T-helper 22 cell (primary cell): ENCODE data around the gene WDPCP.
"Not testable (repeated sequence)": the region's sequence is repeated elsewhere in the genome, so short reads cannot be mapped to it uniquely, and the experiment has no call there.

ENCODE experiments used
- DNase-seq: peaks from one replicate; pipeline ENCODE4 v3.0.0-alpha.2; 2020; ENCODE audit warnings: low read depth

Gene WDPCP

DNA sequence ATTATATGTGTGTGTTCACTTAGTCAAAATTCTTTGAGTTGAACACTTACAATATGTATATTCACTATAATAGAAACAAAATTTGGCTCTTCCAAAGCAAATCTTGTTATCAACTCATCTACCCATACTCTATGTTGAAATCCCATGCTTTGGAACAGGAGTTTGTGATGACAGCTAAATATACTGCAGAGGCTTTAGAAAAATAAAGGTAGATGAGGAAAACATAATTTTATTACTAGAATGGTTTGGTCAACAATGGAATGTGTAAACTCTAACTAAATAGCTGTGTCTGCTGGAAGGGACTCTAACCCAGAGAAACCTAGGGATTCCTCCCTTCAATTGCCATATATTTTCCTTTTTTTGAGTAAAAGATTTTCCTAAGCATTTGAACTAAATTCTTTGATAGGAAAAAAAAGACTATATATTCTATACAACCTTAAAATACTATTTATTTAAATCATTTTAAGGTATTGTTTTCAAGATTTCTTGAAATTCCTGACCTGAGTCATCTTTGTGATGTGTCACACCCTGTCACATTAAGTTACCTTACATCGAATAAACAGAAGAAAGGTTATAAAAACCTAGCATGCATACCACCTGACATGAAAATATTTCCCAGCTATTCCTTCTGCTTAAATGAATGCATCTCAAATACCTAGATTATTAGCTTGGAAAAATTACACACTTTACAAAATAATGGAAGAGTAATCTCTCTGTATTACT lies 362.2 kb downstream of the WDPCP start:
- no peak for DNase-seq

- DNase-seq: no peak
Observed at GRCh38 chr2:63218800-63219526, 369.3 kb downstream of the WDPCP start.

DNA sequence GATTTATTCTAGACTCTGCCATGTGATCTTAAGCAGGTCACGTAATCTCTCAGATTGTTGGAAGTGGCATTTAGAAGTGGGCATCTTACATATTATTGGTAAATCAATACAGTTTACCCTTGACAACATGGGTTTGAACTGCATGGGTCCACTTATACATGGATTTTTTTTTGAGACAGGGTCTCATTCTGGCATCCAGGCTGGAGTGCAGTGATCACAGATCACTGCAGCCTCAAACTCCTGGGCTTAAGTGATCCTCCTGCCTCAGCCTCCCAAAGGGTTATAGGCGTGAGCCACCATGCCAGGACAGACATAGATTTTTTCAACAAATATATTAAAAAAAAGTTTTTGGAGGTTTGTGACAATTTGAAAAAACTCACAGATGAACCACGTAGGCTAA lies 393.0 kb downstream of the WDPCP start:
- no peak for DNase-seq

DNA sequence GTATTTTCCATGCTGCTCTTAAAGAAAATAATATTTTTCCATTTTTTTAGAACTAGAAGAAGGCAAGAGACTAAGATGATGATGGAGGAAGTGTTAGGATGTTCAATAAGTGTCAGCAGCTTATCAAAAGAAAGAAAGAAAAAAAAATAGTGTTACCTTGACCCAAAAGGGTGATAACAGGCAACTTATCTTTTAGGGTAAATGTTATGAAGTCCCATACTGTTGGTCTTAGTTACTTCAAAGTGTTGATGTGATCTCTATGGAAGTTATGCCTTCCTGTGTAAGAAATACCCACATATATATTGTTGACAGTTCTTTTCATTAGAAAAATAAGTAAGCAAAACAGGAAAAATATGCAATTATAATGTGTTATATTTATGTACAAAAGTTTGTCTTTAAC lies 394.1 kb downstream of the WDPCP start:
- no peak for DNase-seq

DNA sequence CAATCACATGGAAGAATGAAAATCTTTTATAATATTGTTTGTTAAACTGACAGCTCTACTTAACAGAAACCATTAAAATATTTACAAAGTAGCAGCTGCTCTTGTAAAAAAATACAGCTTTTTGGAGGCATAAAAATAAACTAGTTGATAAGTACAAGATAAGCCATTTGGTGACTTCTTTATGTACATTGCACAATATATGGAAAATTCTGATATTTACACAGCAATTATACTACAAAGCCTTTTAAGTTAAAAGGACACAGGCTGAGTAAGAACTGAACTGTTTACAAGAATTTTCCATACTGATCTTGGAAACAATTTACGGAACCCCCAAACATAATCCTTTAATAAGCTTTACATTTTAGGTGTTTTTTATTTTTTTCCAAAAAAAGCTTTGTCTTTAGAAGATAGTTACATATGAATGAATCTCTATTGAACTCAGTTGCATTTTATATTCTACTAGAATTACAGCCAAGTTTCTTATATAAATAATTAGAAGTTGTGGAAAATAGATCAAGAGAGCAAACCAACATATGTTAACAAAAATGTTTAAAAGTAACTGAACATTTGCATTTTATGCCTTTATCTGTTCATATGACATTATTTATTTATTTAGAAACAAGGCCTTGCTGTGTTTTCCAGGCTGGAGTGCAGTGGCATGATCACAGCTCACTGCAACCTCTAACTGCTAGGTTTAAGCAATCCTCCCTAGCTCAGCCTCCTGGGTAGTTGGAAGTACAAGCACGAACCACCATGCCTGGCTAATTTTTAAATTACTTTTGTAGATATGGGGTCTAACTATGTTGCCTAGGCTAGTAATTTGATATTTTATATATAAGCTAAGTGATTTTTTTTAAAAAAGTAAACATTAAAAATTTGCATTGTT lies 395.1 kb downstream of the WDPCP start:
- DNase-seq: no peak

DNA sequence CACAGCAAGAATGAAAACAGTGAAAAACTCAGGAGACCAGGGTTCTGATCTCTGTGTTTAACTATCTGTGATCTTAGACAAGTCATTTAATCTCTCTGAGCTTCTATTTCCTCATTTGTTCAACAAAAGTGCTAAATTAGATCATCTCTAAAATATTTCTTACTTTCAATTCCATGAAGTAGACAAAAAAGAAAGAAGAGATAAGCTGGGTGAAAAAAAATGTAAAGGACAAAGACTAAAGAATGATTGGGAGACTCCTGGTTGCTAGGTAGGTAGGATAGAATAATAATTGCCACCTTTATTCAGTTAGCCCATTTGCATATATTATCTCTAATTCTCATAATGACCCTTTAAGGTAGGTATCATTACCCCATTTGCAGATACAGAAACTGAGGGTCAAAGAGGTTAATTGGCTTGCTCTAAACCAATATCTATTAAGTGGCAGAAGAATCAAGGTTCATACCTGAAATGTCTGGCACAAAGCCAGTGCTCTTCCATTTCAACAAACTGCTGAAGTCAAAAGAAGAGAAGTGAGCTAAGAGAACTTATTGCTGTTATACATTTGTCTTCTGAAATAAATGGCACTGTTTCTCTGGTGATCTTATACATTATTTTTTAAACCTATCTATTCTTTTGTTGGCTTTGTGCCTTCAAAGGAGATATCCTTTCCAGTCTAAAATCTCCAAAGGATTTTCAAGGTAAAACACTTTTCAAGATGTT lies 395.9 kb downstream of the WDPCP start:
- no peak for DNase-seq

DNA sequence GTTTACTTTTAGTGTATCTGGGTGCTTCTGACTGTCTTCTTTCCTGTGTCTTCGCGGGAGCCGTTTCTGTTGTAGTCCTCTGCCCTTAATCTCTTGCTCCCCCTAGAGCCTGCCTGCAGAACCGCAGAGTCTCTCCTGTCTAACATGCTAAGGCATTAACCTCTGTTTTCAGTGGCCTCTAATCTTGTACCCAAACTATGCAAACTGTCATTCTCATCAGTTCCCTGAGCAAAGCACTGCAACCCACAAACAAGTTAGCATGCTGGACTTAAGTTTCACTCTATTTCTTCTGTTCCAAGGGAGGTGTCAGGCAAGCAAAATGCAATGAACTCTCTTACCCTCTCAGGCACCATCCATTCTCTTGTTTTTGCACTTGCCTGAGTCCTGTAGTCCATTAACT lies 399.3 kb downstream of the WDPCP start:
- DNase-seq: no peak

- no peak for DNase-seq
Observed at GRCh38 chr2:63186331-63186730, 401.9 kb downstream of the WDPCP start.

- no peak for DNase-seq
Observed at GRCh38 chr2:63163161-63163820, 425.0 kb downstream of the WDPCP start.

DNA sequence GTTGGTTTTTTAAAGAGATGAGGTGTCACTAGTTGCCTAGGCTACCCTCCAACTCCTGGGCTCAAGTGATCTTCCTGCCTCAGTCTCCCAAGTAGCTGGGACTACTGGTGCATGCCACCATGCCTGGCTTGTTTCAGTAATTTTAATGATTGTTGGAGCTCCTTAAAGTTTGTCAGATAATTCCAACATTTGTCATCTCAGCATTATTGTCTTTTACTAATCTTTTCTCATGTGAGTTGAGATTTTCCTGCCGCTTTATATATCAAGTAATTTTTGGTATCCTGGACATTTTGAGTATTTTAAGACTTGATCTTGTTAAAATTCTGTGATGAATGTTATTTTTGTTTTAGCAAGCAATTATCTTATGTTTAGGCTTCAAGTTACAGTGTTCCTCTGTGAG lies 429.0 kb downstream of the WDPCP start:
- no peak for DNase-seq

DNA sequence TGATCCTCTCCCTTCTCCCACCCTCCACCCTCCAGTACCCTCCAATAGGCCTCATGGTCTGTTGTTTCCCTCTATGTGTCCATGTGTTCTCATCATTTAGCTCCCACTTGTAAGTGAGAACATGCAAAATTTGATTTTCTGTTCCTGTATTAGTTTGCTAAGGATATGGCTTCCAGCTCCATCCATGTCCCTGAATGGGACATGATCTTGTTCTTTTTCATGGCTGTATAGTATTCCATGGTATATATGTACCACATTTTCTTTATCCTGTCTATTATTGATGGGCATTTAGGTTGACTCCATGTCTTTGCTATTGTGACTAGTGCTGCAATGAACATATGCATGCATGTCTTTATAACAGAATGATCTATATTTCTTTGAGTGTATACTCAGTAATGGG lies 451.6 kb downstream of the WDPCP start:
- DNase-seq: not testable (repeated sequence)

- DNase-seq: no peak
Observed at GRCh38 chr2:63132020-63132419, 456.3 kb downstream of the WDPCP start.

DNA sequence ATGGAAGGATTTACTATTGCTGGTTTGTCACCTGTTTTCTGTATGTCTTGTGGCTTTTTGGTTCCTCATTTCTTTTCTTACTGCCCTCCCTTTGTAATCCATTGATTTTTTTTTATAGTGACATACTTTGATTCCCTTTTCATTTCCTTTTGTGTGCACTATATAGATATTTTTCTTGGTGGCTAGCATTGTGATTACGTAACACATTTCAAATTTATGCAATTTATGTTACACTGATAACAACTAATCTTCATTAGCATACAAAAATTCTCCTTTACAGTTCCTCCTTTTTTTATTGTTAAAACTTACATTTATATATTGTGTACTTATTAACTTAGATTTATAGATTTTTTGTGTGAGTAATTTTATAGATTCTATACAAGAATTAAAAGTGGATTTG lies 457.1 kb downstream of the WDPCP start:
- DNase-seq: no peak

GRCh38 chr2:63127594-63127993 lies 460.7 kb downstream of the WDPCP start:
- no peak for DNase-seq

DNA sequence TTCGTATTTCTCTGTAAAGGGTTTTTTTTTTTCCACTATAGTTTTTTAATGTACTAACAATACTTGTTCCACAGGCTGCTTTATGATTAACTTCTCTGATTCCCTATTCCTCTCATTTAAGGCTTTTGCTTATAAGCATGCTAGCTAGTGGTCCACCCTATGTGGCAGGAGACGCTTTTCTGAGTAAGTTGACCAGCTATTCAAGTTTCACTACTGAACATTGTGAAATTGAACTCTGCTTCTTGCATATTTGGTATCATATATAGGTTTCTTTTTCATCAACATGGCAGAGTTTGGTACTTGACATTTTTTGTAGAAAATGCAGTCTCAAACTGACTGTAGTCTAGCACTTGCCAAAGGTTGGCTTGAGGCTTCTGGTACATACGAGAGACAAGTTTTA lies 463.4 kb downstream of the WDPCP start:
- no peak for DNase-seq

DNA sequence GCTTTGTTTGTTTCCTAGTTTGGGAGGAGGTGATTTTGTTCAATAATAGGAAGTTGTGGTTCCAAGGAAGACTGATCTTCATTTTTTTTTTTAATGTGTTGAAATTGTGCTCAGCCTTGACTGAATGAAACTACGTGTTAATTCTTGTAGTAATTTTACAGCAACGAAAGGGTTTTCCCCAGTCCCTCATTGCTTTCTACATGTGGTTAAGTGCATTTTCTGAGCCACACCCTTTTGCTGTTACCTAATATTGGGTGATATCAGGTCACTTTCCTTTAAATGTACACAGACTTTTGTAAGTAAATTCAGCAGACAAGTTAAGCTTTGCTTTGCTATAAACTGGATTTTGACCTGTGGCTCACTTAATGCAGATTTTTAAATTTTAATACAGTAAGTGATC lies 464.1 kb downstream of the WDPCP start:
- no peak for DNase-seq

DNA sequence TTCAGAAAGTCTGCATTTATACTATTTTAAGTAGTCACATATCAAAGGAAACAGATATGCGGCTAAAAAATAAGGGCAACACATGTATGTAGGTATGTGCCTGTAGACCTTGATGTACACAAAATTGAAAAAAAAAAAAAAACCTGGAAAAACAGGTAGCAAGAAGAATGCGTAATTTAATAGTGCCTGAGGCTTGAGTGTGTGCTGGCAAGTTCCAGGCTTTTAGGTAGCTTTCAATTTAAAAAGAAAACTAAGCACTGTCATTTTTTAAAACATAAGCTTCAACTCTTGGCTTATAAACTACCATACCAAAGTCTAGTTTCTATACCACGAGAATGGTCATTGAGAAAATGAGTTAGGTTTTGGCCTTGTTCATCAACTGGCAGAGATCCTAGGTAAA lies 465.4 kb downstream of the WDPCP start:
- DNase-seq: no peak

- no peak for DNase-seq
Observed at GRCh38 chr2:63121055-63121834, 467.0 kb downstream of the WDPCP start.

- DNase-seq: no peak
Observed at GRCh38 chr2:63118821-63119220, 469.5 kb downstream of the WDPCP start.

DNA sequence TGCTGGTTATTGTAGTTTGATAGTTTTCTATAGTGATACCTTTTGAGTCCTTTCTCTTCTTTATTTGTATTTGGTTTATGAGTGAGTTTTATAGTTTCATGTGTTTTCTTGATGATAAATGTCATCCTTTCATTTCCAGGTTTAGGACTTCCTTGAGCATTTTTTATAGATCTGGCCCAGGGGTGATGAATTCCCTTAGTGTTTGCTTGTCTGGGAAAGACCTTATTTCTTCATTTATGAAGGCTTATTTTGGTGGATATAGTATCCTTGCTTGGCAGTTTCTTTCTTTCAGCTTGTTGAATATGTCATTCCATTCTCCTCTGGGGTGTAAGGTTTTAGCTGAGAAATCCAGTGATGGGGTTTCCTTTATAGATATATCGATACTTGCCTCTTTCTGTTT lies 483.8 kb downstream of the WDPCP start:
- no peak for DNase-seq

DNA sequence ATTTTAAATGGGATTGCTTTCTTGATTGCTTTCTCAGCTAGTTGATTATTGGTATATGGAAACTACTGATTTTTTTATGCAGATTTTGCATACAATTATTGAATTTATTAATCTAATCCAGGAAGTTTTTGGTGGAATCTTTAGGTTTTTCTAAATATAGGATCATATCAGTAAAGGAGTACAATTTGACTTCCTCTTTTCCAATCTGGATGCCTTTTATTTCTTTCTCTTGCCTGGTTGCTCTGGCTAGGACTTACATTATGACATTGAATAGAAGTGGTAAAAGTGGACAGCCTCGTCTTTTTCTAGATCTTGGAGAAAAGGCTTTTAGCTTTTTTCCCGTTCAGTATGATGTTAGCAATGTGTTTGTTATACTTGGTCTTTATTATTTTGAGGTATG lies 486.3 kb downstream of the WDPCP start:
- no peak for DNase-seq
